Activated CD4-positive, alpha-beta T cell treated with anti-CD3 and anti-CD28 coated beads, Interleukin-2, amount 10 ng/mL, durations not matched to agents 7 days and 5 days (primary cell): ENCODE data around the gene SDC3. TPM values are rescaled to one million over a fixed set of nuclear protein-coding genes. Genes with fewer than 3 reads are reported as not detected.

ENCODE experiments used
- CTCF ChIA-PET: fragments of 350-600 bp; sonication (Branson Sonifier 250); formaldehyde crosslinking; loops from one replicate; lab custom pipeline; 2021; ENCODE audit warnings: antibody characterized with exemption; lab: Charles Lee
- POLR2A ChIA-PET: fragments of 350-600 bp; sonication (Branson Sonifier 250); formaldehyde crosslinking; loops from one replicate; lab custom pipeline; 2021; ENCODE audit warnings: antibody characterized with exemption; lab: Charles Lee
- DNase-seq: peaks from one replicate; pipeline ENCODE4 v3.0.0-alpha.2; 2020
- H3K27ac Mint-ChIP-seq: one replicate; pipeline ENCODE4 v1.8.0; 2021; ENCODE audit warnings: mild to moderate bottlenecking, moderate library complexity, mixed read lengths
- H3K27me3 Mint-ChIP-seq: one replicate; pipeline ENCODE4 v1.8.0; 2021; ENCODE audit warnings: mixed read lengths
- H3K36me3 Mint-ChIP-seq: one replicate; pipeline ENCODE4 v1.8.0; 2021; ENCODE audit warnings: low read depth, mixed read lengths
- H3K4me1 Mint-ChIP-seq: one replicate; pipeline ENCODE4 v1.8.0; 2021; ENCODE audit warnings: mixed read lengths
- H3K4me3 Mint-ChIP-seq: one replicate; pipeline ENCODE4 v1.8.0; 2021; ENCODE audit warnings: mild to moderate bottlenecking, moderate library complexity, mixed read lengths
- H3K9me3 Mint-ChIP-seq: one replicate; pipeline ENCODE4 v1.8.0; 2021; ENCODE audit warnings: mixed read lengths
- total RNA-seq, 2 experiments: library from RNA; stranded (reverse); gene quantifications; one replicate each; pipeline ENCODE4 v1.2.3, GENCODE V29; 2021

Gene SDC3
- total RNA-seq, 2 experiments from 2014 or later: 0.10 to 0.12 TPM

DNA sequence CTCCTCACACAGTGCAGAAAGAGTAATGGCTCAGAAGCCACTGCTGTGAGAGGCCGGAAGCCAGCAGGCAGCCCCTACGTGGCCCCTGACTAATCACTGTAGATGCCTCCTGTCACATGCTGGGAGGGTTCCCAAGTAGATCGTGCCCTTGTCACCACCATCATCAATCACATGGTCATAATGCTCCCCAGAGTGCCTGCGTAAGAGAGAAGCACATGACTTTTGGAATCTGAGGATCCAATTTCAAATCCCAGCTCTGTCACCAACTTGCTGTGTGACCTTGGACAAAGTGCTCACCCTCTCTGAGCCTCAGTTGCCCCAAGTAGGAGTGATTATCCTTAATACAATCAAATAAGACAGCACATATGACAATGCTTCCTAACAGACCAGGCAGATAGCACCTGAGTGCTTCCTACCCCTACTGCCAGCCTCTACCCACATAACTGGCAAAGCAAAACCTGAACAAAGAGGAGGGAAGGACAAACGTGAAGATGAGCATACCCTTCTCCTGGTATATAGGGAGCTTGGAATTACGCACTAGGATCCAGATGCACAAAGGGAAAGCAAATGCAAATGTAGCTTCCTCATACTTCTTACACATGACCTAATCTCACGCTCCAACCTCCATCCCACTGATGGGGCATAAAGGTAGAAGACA, 65.7 kb downstream of the SDC3 start:
- peaks cover 57% of the 10 kb centered on the region for H3K27me3 Mint-ChIP-seq
- H3K36me3 Mint-ChIP-seq: no peaks in the 10 kb centered on the region
- H3K4me1 Mint-ChIP-seq: no peaks in the 10 kb centered on the region
- no peak overlapping the region for H3K27ac Mint-ChIP-seq
- no peak overlapping the region for H3K4me3 Mint-ChIP-seq
- peaks cover 2% of the 10 kb centered on the region for H3K9me3 Mint-ChIP-seq
- ChIA-PET CTCF (interaction anchor here (0.6 kb wide), 1 partner anchor 49 kb away, joined by 3 read pairs; no protein-coding TSS in a partner anchor), POLR2A (no interaction called here)
- DNase-seq: no peak

DNA sequence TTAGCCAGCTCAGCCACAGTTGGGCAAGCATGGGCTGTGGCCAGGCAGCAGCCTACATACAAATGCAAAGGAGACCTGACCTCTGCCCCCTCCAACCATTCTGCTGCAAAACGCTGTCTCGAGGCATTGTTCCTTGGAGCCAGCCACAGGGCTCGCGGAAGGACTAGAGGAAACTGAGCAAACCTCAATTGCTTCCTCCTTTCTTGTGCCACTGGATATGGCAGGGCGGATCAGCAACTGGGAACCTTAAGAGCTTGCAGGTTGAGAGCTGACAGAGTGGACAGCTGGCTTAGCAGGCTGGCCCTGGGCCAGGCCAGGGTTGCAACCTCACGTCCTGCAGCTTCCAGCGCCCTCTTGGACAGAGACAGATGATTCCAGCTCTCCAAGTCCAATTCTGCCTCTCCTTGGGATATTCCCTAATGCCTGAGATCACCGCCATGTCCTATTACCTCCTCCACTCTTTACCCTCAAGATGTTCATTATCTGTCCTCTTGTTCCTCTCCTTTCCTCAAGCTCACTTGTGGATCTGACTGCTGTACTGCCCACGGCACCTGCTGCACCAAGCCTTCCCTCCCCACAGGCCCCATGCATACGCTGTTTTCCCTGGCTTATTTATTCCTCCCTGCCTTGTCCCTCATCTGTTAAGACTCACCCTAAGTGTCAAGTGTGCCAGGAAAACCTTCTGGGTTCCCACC, 67.5 kb downstream of the SDC3 start:
- peaks cover 52% of the 10 kb centered on the region for H3K27me3 Mint-ChIP-seq

DNA sequence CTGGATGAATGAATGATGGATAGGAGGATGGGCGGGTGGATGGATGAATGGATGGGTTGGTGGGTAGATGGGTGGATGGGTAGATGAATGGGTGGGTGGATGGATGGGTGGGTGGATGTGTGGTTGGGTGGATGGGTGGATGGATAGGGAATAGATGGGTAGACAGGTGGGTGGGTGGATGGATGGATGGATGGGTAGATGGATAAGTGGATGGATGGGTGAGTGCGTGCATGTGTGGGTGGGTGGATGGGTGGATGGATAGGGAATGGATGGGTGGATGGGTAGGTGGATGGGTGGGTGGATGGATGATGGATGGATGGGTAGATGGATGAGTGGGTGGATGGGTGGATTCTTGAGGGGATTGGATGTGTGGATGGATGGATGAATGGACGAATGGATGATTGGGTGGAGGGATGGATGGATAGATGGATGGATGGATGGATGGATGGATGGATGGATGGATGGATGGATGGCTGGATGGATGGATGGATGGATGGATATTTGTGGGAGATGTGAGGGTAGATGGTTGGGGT, 68.7 kb downstream of the SDC3 start:
- no peaks in the 10 kb centered on the region for H3K36me3 Mint-ChIP-seq
- H3K9me3 Mint-ChIP-seq: peaks cover 2% of the 10 kb centered on the region
- no peak overlapping the region for H3K27ac Mint-ChIP-seq
- ChIA-PET POLR2A (no interaction called here), CTCF (interaction anchor here (0.6 to 0.8 kb wide), 3 partner anchors 15 to 1955 kb away, joined by 3 read pairs; no protein-coding TSS in a partner anchor)
- H3K27me3 Mint-ChIP-seq: peaks cover 40% of the 10 kb centered on the region
- no peaks in the 10 kb centered on the region for H3K4me1 Mint-ChIP-seq
- no peak for DNase-seq
- no peak overlapping the region for H3K4me3 Mint-ChIP-seq

More for the DNA sequence above, 67.5 kb downstream of the SDC3 start:
- Mint-ChIP-seq H3K4me3 (no peak overlapping the region), H3K27ac (no peak overlapping the region), H3K9me3 (peaks cover 2% of the 10 kb centered on the region), H3K4me1 (no peaks in the 10 kb centered on the region), H3K36me3 (no peaks in the 10 kb centered on the region)
- CTCF ChIA-PET: interaction anchor here (0.8 kb wide), 2 partner anchors 9 to 14 kb away, joined by 3 read pairs; no protein-coding TSS in a partner anchor
- POLR2A ChIA-PET: no interaction called here
- DNase-seq: no peak

DNA sequence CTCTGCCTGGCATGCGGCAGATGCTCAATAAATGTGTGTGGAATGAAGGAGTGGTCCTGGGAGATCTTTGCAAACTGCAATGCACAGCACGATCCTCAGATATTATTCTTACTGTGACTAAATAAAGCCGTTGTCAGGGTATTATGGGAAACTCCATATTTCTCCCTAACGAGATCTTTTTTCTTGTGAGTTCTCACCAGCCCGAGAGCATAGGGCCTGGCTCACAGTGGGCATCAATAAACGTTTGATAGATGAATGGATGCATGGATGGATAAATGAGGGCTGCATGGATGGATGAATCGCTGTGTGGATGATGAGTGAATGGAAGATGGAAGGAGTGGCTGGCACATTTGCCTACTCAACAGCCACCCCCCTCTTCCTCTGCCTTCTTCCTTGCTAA, 69.6 kb downstream of the SDC3 start:
- ChIA-PET POLR2A (no interaction called here), CTCF (no interaction called here)
- Mint-ChIP-seq H3K27me3 (peaks cover 40% of the 10 kb centered on the region), H3K27ac (no peak overlapping the region), H3K36me3 (no peaks in the 10 kb centered on the region), H3K4me3 (no peak overlapping the region), H3K4me1 (no peaks in the 10 kb centered on the region), H3K9me3 (peaks cover 2% of the 10 kb centered on the region)
- DNase-seq: no peak

DNA sequence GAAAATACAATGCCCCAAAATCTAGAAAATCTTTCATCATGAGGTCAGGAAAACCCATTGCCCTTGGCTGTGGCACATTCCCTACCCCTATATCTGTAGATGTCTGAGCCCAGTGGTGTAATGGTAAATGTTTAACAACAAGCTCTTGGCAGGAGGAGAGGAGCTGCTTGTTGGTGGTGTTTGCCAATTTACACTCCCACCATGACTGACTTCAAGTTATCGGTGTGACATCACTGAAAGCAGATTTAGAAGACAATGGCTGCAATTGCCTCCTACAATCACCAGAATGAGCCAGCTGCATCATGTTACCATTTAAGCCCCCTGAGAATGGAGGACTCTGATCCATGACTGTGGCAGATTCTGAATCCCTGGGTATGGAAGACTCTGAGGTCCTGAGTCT, 70.9 kb downstream of the SDC3 start:
- ChIA-PET CTCF (no interaction called here), POLR2A (no interaction called here)
- Mint-ChIP-seq H3K4me3 (no peak overlapping the region), H3K36me3 (no peaks in the 10 kb centered on the region), H3K27me3 (peaks cover 43% of the 10 kb centered on the region), H3K4me1 (no peaks in the 10 kb centered on the region), H3K9me3 (peaks cover 2% of the 10 kb centered on the region), H3K27ac (no peak overlapping the region)
- no peak for DNase-seq

DNA sequence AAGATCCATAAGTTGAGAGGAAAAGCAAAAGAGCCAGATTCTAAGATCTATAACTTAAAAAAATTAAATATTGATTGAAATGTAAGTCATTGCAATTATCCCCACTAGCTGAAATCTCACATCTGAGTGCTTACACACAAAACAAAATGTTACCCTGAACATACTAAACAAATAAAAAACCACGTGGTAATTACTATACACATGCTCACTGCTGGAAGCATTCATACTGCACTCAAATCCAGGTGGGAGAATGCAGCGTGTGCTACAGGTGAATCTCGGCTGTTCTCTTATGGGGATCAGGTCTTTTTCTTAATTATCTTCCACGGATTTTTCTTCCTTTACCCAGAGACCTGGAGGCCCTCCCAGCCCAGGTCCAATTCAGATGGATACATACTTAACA, 74.3 kb downstream of the SDC3 start:
- H3K9me3 Mint-ChIP-seq: no peaks in the 10 kb centered on the region
- no peaks in the 10 kb centered on the region for H3K4me1 Mint-ChIP-seq
- CTCF ChIA-PET: no interaction called here
- no peak for DNase-seq
- no peak overlapping the region for H3K4me3 Mint-ChIP-seq
- no peaks in the 10 kb centered on the region for H3K36me3 Mint-ChIP-seq
- no peak overlapping the region for H3K27ac Mint-ChIP-seq
- peaks cover 28% of the 10 kb centered on the region for H3K27me3 Mint-ChIP-seq
- POLR2A ChIA-PET: no interaction called here

DNA sequence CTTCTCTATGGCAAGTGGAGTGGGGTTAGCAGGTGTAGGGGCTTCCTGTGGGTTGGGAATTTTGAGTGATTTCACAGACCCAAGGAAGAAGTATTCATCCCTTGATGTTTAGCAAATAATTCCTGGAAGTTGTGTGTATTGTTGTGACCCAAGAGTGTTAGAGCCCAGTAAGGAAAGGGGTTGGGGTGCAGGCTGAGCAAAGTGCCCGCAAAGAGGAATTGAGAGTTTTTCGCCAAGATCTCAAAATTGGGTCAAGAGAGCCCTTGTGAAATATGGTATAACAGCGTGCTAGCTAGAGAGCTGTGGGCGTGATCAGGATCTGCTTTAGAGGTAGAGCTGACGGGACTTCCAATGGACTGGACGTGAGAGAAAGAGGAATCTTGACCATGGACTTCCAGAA, 78.0 kb downstream of the SDC3 start:
- no peak overlapping the region for H3K4me3 Mint-ChIP-seq
- ChIA-PET CTCF (interaction anchor here (1.7 kb wide), 1 partner anchor 111 kb away, joined by 3 read pairs; no protein-coding TSS in a partner anchor), POLR2A (no interaction called here)
- H3K27me3 Mint-ChIP-seq: peaks cover 32% of the 10 kb centered on the region
- no peak overlapping the region for H3K27ac Mint-ChIP-seq
- no peaks in the 10 kb centered on the region for H3K4me1 Mint-ChIP-seq
- H3K9me3 Mint-ChIP-seq: no peaks in the 10 kb centered on the region
- no peak for DNase-seq
- H3K36me3 Mint-ChIP-seq: no peaks in the 10 kb centered on the region

DNA sequence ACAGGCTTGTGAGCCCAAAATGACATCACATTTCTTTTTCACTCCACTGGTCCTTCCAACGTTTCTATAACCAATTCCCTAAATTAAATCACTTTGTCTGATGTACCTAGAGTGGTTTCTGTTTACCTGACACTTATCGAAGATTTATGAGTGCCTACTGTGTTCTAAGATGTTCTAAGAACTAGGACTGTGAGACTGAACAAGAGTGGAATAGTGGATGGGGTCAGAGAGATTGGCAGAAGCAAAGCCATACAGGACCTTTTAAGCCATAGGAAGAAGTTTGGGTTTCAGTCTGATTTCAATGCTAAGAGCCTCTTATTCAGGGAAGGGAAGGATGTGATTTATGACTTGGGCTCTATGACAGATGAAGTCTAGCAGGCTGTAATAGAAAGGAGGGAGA, 78.7 kb downstream of the SDC3 start:
- ChIA-PET POLR2A (no interaction called here), CTCF (interaction anchor here (1.7 kb wide), 1 partner anchor 111 kb away, joined by 3 read pairs; no protein-coding TSS in a partner anchor)
- peaks cover 4% of the 10 kb centered on the region for H3K4me1 Mint-ChIP-seq
- no peaks in the 10 kb centered on the region for H3K36me3 Mint-ChIP-seq
- H3K27ac Mint-ChIP-seq: no peak overlapping the region
- no peak for DNase-seq
- peaks cover 39% of the 10 kb centered on the region for H3K27me3 Mint-ChIP-seq
- H3K9me3 Mint-ChIP-seq: no peaks in the 10 kb centered on the region
- no peak overlapping the region for H3K4me3 Mint-ChIP-seq

DNA sequence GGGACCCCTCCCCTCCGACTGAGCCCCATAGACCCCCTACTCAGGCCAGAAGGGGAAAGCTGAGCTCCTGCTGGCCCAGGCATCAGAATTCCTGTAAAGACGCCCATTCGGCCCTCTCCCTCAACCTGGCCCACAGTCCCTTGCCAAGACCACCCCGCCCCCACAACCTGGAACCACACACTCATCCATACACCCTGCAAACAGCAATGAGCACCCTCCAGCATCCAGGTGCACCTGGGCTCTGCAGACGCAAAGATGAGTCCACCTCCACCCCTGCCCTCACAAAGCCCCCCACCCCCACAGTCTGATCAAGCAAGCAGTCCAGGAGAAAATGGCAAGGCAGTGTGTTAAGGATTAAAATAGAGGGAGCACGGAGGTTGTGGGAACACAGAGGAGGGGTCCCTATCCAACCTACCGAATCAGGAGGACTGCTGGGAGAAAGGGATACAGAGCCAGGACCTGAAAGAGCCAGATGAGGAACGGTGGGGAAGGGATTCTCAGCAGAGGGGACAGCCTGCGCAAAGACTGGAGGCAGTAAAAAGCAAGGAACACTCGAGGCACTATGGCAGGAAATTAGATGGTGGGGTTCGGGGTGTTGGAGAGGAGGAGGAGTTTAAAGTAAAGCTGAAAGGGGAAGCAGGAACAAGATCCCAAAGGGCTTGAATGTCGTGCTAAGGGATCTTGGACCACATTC, 83.7 kb downstream of the SDC3 start:
- H3K27me3 Mint-ChIP-seq: peaks cover 60% of the 10 kb centered on the region
- H3K4me1 Mint-ChIP-seq: peaks cover 22% of the 10 kb centered on the region
- H3K4me3 Mint-ChIP-seq: no peak overlapping the region
- H3K9me3 Mint-ChIP-seq: no peaks in the 10 kb centered on the region
- H3K27ac Mint-ChIP-seq: no peak overlapping the region
- no peaks in the 10 kb centered on the region for H3K36me3 Mint-ChIP-seq
- DNase-seq: no peak
- ChIA-PET CTCF (interaction anchor here (1.0 kb wide), 1 partner anchor 22 kb away, joined by 4 read pairs; no protein-coding TSS in a partner anchor), POLR2A (no interaction called here)

DNA sequence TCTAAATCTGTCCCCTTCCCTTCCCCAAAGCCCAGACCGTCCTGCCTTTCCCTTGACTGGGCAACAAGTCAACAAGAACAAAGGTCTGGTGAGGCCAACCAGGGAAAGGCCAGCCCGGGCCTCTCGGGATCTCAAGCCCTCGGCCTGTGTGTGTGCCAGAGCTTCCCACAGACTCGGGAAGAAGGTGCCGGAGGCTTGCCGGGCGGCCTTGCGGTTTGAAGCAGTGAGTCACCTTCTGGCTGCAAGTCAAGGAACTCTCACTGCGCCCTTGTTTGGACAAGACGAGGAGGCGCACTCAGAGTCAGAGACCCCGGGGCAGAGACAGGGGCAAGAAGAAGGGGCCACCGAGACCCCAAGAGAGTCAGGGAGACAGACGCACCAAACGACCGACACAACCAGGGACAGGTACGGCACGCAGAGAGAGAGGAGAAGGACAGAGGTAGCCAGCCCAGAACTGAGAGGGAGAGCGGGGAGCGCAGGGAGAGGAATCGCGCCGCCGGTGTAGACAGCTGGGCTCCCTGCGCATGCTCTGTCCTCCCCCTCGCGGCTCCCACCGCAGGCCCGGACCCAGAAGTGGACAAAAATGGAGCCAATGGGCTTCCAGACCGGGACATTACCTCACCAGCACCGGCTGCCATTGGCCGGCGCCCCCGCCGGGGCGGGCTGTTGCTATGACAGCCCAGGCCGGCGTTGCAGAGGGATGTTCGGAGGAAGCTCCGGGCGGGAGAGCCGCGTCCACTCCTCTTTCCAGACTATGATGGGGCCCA, 84.4 kb downstream of the SDC3 start:
- Mint-ChIP-seq H3K36me3 (no peaks in the 10 kb centered on the region), H3K27ac (no peak overlapping the region), H3K27me3 (peaks cover 64% of the 10 kb centered on the region), H3K4me1 (peaks cover 22% of the 10 kb centered on the region), H3K4me3 (peak overlapping the region; percentile 43), H3K9me3 (no peaks in the 10 kb centered on the region)
- DNase-seq: peak; percentile 50
- POLR2A ChIA-PET: no interaction called here
- CTCF ChIA-PET: interaction anchor here (0.8 to 1.0 kb wide), 2 partner anchors 10 to 21 kb away, joined by 3 to 4 read pairs; no protein-coding TSS in a partner anchor

DNA sequence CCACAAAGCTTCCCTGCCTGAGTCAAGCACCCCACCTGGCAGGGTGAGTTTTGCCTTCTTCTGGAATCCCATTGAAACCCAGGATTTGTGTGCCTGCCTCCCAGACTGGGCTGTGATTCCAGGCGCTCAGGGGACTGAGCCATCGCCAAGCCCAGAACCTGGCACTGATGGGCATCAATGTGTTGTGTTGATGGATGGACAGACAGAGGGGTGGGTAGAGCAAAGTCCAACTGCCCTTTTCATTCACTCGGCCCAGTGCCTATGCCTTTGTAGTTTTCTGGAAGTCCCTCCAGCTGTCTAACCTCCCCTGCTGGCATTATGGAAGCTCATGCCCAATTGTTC, 85.0 kb downstream of the SDC3 start:
- POLR2A ChIA-PET: no interaction called here
- H3K27me3 Mint-ChIP-seq: peaks cover 68% of the 10 kb centered on the region

DNA sequence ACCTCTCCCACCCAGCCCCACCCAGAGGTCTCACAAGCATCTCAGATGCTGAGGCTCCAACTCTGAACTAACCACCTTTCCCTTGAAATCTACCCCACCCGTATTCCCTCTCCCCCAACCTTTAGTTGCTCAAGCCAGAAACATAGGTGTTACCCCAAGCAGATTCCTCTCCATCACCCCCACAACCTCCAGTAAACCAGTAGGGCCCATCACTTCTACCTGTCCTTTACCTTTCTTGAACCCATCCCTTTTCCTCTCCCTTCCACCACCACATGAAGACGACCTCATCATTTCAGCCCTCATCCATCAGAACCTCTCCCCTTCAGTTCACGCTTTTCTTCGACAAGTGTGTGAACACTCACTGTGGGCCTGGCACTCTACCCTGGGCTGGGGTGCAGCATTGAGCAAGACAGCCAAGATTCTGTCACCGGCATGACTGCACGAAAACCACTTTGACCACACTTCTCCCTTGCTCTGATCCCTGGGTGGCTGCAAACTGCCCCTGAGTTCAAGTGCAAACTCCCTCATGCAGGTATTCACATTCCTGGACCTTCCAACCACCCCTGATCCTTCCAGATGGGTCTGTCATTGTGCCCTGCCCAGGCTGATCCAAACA, 85.5 kb downstream of the SDC3 start:
- H3K27ac Mint-ChIP-seq: no peak overlapping the region
- peaks cover 69% of the 10 kb centered on the region for H3K27me3 Mint-ChIP-seq
- no peak overlapping the region for H3K4me3 Mint-ChIP-seq
- ChIA-PET POLR2A (no interaction called here), CTCF (no interaction called here)
- no peaks in the 10 kb centered on the region for H3K36me3 Mint-ChIP-seq
- DNase-seq: no peak
- H3K4me1 Mint-ChIP-seq: peaks cover 22% of the 10 kb centered on the region
- H3K9me3 Mint-ChIP-seq: no peaks in the 10 kb centered on the region

More for the DNA sequence above, 85.0 kb downstream of the SDC3 start:
- no peak for DNase-seq
- no peak overlapping the region for H3K27ac Mint-ChIP-seq
- peaks cover 22% of the 10 kb centered on the region for H3K4me1 Mint-ChIP-seq
- CTCF ChIA-PET: interaction anchor here (0.8 to 1.0 kb wide), 2 partner anchors 9 to 21 kb away, joined by 3 to 4 read pairs; no protein-coding TSS in a partner anchor
- no peaks in the 10 kb centered on the region for H3K9me3 Mint-ChIP-seq
- no peak overlapping the region for H3K4me3 Mint-ChIP-seq
- H3K36me3 Mint-ChIP-seq: no peaks in the 10 kb centered on the region
